ENCODE measurements around the gene PHACTR1. TPM values are rescaled to one million over a fixed set of nuclear protein-coding genes. Genes with fewer than 3 reads are reported as not detected.

Gene PHACTR1
- total and polyA plus RNA-seq, 2 of the 4 experiments (the other 2 are of a cell fraction), result not detected

- H3K4me2 ChIP-seq (ENCODE audit: low read depth, low read length), result peak overlapping the region; percentile 78
- H2BK120ac ChIP-seq (ENCODE audit: low read depth, low read length), result no peak overlapping the region
- no TSS peak for BruUV-seq (replicated peaks)
Measured at GRCh38 chr6:13181393-13181792, 464.8 kb downstream of the PHACTR1 start.

More at GRCh38 chr6:13181393-13181792, 464.8 kb downstream of the PHACTR1 start:
- Histone ChIP-seq H3K27ac (ENCODE audit: insufficient read depth, low read length) (no peak overlapping the region), H3K27me3 (ENCODE audit: control insufficient read depth, insufficient read depth, low read length) (peaks cover 6% of the 10 kb centered on the region; the same call in 1 of the 2 replicates), H2AFZ (replicated peaks; ENCODE audit: low read length, poor library complexity) (peak overlapping the region; percentile 18), H3K14ac (replicated peaks; ENCODE audit: low read depth, low read length) (no peak overlapping the region), H4K20me1 (ENCODE audit: insufficient read depth, low read length) (no peaks in the 10 kb centered on the region), H2AK5ac (ENCODE audit: low read depth, low read length) (no peak overlapping the region), H4K5ac (ENCODE audit: low read depth, low read length) (no peak overlapping the region), H3K79me1 (ENCODE audit: low read depth in 1 of 2, low read length in 2 of 2) (no peaks in the 10 kb centered on the region), H3K4me3 (ENCODE audit: insufficient read depth, low read depth, low read length) (peak overlapping the region; percentile 36; the same call in 1 of the 2 replicates), H3K9me1 (ENCODE audit: insufficient read depth, low read length) (no peaks in the 10 kb centered on the region), H2BK15ac (ENCODE audit: low read depth, low read length) (no peak overlapping the region), H2BK5ac (ENCODE audit: low read depth, low read length, poor library complexity, severe bottlenecking) (no peak overlapping the region), H2AK9ac (replicated peaks; ENCODE audit: low read depth, low read length, poor library complexity) (no peak overlapping the region), H3K4me1 (ENCODE audit: control insufficient read depth, insufficient read depth, low read length) (no peaks in the 10 kb centered on the region; the same call in 1 of the 2 replicates), H3K4ac (ENCODE audit: low read depth, low read length) (no peak overlapping the region), H3K56ac (ENCODE audit: extremely low read depth, insufficient read depth, low read length) (no peak overlapping the region), H4K91ac (ENCODE audit: insufficient read depth, low read depth, low read length) (no peak overlapping the region), H3K23ac (ENCODE audit: low read depth, low read length) (no peak overlapping the region), H3K9ac (ENCODE audit: low read depth, low read length) (no peak overlapping the region), H3K18ac (ENCODE audit: low read depth, low read length) (no peak overlapping the region), H3K36me3 (ENCODE audit: control insufficient read depth, insufficient read depth, low read length) (no peaks in the 10 kb centered on the region), H4K8ac (ENCODE audit: low read depth in 2 of 2, low read length in 2 of 2) (no peak overlapping the region), H2BK20ac (ENCODE audit: low read depth, low read length) (no peak overlapping the region), H3K9me3 (ENCODE audit: control insufficient read depth, insufficient read depth, low read length) (no peaks in the 10 kb centered on the region)
- TF ChIP-seq RAD21 (IDR thresholded peaks at IDR 0.05; ENCODE audit: low read length) (no peak), NFE2L2 (IDR thresholded peaks at IDR 0.05; ENCODE audit: low read depth, low read length) (no peak), RCOR1 (IDR thresholded peaks at IDR 0.05; ENCODE audit: insufficient replicate concordance, low read length) (no peak), BHLHE40 (IDR thresholded peaks at IDR 0.05; ENCODE audit: low read depth, low read length) (no peak), MAFK (IDR thresholded peaks at IDR 0.05; ENCODE audit: low read depth, low read length) (no peak), ELK1 (IDR thresholded peaks at IDR 0.05; ENCODE audit: borderline replicate concordance, low read depth, low read length) (no peak), MXI1 (IDR thresholded peaks at IDR 0.05; ENCODE audit: borderline replicate concordance, low read depth, low read length) (no peak), FOS (IDR thresholded peaks at IDR 0.05; ENCODE audit: low read depth, low read length) (no peak), SMC3 (IDR thresholded peaks at IDR 0.05; ENCODE audit: low read depth, low read length) (no peak), RFX5 (IDR thresholded peaks at IDR 0.05; ENCODE audit: low read depth, low read length) (no peak), CTCF (conservative IDR thresholded peaks at IDR 0.05; ENCODE audit: low read depth, low read length) (no peak), MAZ (IDR thresholded peaks at IDR 0.05; ENCODE audit: borderline replicate concordance, low read depth, low read length) (no peak), CHD1 (IDR thresholded peaks at IDR 0.05; ENCODE audit: low read depth, low read length) (no peak), POLR2A (IDR thresholded peaks at IDR 0.05; ENCODE audit: low read depth, low read length) (no peak), USF2 (IDR thresholded peaks at IDR 0.05; ENCODE audit: low read depth, low read length) (no peak), CEBPB (IDR thresholded peaks at IDR 0.05; ENCODE audit: low read depth, low read length) (no peak)
- dilution Hi-C loops (cut with HindIII; ENCODE audit: low sequenced_read_pairs, unreplicated experiment) (no loop called here), intact Hi-C loops (cut with micrococcal nuclease) (no loop called here), in situ Hi-C loops (cut with MboI; ENCODE audit: low sequenced_read_pairs) (loop anchor here (25.0 kb wide), 1 partner anchor 356 kb away; no protein-coding TSS in a partner anchor)
- ChIA-PET POLR2A (ENCODE audit: unreplicated experiment) (no interaction called here), CTCF (no interaction called here)
- no peak for ATAC-seq (ENCODE audit: low read depth)
- DNase-seq, result no peak
- WGBS, 2 experiments (ENCODE audit: extremely low coverage in 2 of 2, insufficient read length in 1 of 2), result no CpG with 5 or more reads among the region's 8 CpGs
